A172 (cell line): Measurements from ENCODE around the gene DUS3L. TPM values are rescaled to one million over a fixed set of nuclear protein-coding genes. Genes with fewer than 3 reads are reported as not detected.
"Not testable (repeated sequence)": the region's sequence is repeated elsewhere in the genome, so short reads cannot be mapped to it uniquely, and the experiment has no call there.

Experiments
- DNase-seq: peaks from one replicate; pipeline ENCODE4 v3.0.0-alpha.2; 2015; ENCODE audit warnings: low spot score
- total RNA-seq: library from RNA; depleted of rRNA; stranded (reverse); fragments of >200 nt; shearing (Covaris generic); gene quantifications from 2 replicates; pipeline ENCODE4 v1.2.3, GENCODE V29; 2014; rRNA removed

DUS3L gene
- total RNA-seq, 1 experiment from 2014 or later: 76.7 TPM

DNA sequence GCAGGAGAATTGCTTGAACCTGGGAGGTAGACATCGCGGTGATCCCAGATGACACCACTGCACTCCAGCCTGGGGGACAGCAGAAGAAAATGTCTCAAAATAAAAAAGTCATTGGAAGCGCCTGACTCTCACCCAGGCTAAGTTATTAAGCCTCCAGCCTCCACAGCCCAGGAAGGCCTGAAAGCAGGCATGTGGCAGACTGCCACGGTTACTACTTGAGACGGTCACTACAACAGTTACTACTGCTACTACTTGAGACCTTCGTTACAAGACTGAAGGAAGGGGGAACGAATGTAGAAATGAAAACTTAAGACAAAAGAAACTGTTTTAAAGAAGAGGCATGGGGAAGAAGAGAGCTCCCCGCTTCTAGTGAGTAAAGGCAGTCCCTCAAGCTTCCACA, 16.0 kb downstream of the DUS3L start:
- no peak for DNase-seq

DNA sequence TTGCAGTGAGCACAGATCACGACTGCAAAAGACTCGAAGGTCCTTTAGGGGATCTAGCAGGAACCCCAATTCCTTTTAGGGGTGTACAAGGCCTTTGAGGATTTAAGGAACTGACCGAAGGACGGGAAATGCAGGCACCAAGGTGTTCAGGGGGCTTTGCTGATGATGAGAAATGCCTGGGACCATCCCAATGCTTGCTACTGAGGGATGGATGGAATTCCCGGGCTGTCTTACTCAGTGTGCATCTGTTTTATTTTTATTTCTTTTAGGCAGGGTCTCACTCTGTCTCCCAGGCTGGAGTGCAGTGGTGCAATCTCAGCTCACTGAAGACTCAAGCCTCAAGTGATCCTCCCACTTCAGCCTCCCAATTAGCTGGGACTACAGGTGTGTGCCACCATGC, 17.7 kb downstream of the DUS3L start:
- DNase-seq: no peak

DNA sequence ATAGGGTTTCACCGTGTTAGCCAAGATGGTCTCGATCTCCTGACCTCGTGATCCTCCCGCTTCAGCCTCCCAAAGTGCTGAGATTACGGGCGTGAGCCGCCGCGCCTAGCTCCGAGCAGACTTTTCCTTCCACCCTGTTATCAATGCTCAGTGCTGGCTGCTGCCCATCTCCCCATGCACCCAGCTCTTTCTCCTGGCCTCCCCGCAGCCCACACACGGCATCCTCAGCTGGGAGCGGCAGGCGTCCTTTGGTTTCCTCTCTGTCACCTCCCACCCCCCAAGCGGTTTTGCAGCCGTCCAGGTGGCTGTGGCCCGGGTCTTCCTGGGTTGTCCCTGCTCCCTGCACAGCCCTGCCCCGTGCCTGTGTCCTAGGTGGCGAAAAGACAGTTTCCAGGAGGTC, 18.5 kb downstream of the DUS3L start:
- no peak for DNase-seq

DNA sequence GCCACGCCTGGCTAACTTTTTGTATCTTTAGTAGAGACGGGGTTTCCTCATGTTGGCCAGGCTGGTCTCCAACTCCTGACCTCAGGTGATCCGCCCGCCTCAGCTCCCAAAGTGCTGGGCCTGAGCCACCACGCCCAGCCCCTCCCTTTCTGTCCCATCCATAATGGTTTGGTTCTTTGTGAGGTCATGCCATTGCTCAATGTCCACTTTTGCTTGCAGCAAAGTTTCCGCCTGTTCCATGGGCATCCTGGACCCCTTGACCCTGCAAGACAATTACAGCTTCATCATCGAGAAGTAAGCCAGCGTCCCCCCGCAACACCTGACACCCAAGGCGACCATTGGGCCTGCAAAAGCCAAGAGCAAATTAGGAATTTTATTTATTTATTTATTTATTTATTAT, 23.0 kb downstream of the DUS3L start:
- no peak for DNase-seq

DNA sequence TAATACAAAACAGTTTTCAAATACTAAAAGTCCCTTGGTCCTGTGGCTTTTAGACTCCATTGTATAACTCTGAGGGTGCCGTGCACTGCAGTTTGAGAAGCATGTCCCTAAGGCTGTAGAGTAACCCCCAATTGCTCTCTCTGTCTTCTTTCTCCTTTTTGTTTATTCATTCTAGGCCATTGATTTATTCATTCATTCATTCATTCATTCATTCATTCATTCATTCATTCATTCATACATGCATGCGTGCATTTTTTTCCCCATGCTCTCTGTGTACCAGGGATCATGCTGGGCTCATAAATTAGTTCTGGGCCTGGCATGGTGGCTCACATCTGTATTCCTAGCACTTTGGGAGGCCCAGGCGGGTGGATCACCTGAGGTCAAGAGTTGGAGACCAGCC, 25.7 kb downstream of the DUS3L start:
- DNase-seq: no peak

DNA sequence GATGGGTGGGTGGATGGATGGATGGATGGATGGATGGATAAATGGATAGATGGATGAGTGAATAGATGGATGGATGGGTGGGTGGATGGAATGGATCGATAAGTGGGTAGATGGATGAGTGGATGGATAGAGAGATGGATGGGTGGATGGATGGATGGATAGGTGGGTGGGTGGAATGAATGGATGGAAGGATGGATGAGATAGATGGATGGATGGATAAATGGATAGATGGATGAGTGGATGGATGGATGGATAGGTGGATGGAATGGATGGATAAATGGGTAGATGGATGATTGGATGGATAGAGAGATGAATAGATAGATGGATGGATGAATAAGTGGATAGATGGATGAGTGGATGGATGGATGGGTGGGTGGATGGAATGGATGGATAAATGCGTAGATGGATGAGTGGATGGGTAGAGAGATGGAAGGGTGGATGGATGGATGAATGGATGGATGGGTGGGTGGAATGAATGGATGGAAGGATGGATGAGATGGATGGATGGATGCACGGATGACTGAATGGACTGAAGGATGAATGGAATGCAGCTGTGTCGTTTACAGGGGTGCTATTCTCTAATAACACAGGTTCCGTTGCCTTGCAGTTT, 28.2 kb downstream of the DUS3L start:
- DNase-seq: no peak

DNA sequence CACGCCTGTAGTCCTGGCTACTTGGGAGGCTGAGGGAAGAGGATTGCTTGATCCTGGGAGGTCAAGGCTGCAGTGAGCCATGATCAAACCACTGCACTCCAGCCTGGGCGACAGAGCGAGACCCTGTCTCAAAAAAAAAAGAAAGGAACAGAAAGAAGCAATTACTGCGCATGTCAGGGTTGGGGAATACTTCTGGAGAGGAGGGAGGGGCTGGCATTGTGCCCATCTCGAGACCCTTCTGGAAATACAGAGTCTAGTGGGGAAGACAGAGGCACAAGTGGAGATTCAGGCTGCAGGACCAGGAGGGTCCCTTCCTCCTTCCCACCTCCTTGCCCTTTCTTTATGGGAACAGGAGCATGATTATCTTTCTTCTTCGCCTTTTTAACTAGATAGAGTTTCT, 37.2 kb downstream of the DUS3L start:
- DNase-seq: no peak

DNA sequence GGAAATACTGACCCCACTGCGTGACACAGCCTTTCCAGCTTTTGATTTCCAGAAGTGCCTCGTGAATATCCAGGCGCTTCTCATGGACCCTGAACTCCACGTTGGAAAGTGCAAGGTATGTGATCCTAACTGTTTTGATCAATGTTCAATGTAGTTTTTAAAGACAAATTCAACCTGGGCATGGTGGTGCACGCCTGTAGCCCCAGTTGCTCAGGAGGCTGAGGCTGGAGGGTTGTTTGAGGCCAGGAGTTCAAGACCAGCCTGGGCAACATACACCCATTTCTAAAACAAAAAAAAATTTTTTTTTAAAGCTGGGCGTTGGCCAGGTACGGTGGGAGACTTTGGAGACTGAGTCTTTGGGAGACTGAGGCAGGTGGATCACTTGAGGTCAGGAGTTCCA, 39.3 kb downstream of the DUS3L start:
- DNase-seq: no peak

DNA sequence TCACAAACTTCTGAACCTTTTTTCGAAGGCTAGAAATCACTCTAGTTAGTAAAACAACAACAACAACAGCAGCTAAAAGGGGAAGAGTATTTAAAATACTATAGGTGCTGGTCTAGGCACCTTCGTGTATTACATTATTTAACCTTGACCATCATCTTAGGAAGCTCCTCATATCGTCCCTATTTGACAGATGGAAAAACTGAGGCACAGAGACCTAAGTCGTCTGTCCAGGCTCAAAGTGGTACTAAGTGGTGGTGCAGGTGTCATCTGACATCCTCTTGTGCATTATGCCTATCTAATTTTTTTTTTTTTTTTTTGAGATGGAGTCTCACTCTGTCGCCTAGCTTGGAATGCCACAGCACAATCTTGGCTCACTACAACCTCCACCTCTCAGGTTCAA, 41.5 kb downstream of the DUS3L start:
- no peak for DNase-seq

DNA sequence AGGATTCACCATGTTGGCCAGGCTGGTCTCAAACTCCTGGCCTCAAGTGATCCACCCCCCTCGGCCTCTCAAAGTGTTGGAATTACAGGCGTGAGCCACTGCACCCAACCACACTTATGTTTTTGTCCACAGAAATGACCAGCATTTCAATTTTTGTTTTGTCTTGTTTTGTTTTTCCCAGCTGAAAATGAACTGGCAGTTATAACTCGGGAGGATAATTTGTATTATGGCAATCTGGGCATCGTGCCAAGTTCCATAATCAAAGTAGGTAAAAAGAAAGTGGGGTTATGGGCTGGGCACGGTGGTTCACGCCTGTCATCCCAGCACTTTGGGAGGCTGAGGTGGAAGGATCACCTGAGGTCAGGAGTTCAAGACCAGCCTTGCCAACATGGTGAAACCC, 42.0 kb downstream of the DUS3L start:
- not testable (repeated sequence) for DNase-seq

DNA sequence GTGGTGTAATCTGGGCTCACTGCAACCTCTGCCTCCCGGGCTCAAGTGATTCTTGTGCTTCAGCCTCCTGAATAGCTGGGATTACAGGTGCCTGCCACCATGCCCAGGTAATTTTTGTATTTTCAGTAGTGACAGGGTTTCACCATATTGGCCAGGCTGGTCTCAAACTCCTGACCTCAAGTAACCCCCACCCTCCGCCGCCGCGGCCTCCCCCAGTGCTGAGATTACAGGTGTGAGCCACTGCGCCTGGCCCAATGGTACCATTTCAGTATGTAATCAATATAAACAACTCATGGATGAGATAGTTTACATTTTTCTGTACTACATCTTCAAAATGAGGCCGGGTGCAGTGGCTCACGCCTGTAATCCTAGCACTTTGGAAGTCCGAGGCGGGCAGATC, 46.0 kb downstream of the DUS3L start:
- DNase-seq: not testable (repeated sequence)

DNA sequence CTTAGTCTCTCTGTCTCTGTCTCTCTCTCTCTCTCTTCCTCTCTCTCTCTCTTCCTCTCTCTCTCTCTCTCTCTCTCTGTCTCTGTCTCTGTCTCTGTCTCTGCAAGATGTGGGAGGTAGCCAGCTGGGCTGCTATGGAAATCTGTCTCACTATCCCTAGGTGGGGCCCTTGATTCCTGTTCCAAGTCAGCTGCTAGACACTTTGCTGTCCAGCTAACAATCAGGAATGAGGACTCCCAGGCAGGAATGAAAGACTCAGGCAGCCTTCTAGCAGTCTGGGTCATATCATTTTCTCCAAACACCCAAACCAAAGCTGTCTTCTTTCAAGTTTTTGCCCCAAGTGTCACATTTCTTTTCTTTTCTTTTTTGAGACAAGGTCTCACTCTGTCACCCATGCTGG, 47.3 kb downstream of the DUS3L start:
- no peak for DNase-seq

DNA sequence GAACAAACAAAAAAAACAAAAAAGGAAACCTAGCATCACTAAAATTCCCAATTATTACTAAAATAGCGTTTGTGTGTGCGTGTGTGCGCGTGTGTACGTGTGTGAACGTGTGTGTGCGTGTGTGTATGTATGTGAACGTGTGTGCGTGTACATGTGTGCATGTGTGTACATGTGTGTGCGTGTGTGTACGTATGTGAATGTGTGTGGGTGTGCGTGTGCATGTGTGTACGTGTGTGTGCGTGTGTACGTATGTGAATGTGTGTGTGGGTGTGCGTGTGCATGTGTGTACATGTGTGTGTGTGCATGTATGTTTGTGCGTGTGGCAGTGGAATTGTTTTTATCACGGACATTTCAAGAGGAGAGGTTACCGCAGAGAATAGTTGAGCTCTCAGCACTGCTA, 48.9 kb downstream of the DUS3L start:
- DNase-seq: no peak

DNA sequence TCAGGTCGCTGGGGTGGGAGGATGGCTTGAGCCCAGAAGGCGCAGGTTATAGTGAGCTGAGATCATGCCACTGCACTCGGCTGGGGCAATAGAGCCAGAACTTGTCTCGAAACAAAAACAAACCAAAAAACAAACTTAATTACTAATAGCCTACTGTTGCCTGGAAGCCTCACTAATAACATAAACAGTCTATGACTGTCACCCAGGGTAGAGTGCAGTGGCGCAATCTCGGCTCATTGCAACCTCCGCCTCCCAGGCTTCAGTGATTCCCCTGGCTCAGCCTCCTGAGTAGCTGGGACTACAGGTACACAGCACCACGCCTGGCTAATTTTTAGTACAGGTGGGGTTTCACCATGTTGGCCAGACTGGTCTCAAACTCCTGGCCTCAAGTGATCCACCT, 52.5 kb downstream of the DUS3L start:
- DNase-seq: no peak

Other genes with a start within 250 kb of the DUS3L start
- 0.50 and 1.8 TPM in 2 replicates for gene TINCR, start 223.2 kb downstream of the DUS3L start, total RNA-seq
- gene SAFB2, start 168.4 kb downstream of the DUS3L start, total RNA-seq: 18.5 and 22.4 TPM in 2 replicates
- 25.7 and 31.5 TPM in 2 replicates for gene SAFB, start 168.1 kb downstream of the DUS3L start, total RNA-seq
- 49.6 and 81.0 TPM in 2 replicates for gene MICOS13, start 110.6 kb downstream of the DUS3L start, total RNA-seq
- 24.1 and 58.4 TPM in 2 replicates for gene HSD11B1L, start 110.1 kb downstream of the DUS3L start, total RNA-seq
- gene RPL36, start 100.9 kb downstream of the DUS3L start, total RNA-seq: 782 and 864 TPM in 2 replicates
- gene LONP1, start 71.0 kb downstream of the DUS3L start, total RNA-seq: 120 and 153 TPM in 2 replicates
- not detected in 2 replicates for gene CATSPERD, start 70.5 kb downstream of the DUS3L start, total RNA-seq
- 0.41 and 2.0 TPM in 2 replicates for gene PRR22, start 6.4 kb downstream of the DUS3L start, total RNA-seq
- 1.4 TPM in 1 of 2 replicates, not detected in the other for gene NRTN, start 13.9 kb upstream of the DUS3L start, total RNA-seq
- gene FUT6, start 48.5 kb upstream of the DUS3L start, total RNA-seq: not detected in 2 replicates
- gene FUT3, start 60.3 kb upstream of the DUS3L start, total RNA-seq: not detected in 2 replicates
- not detected in 2 replicates for gene FUT5, start 79.4 kb upstream of the DUS3L start, total RNA-seq
- gene NDUFA11, start 112.6 kb upstream of the DUS3L start, total RNA-seq: 208 and 242 TPM in 2 replicates
- 3.0 and 3.2 TPM in 2 replicates for gene VMAC, start 113.7 kb upstream of the DUS3L start, total RNA-seq
- gene CAPS, start 123.1 kb upstream of the DUS3L start, total RNA-seq: 12.0 and 15.0 TPM in 2 replicates
- gene RANBP3, start 187.0 kb upstream of the DUS3L start, total RNA-seq: 88.2 and 89.7 TPM in 2 replicates